GM12873 (cell line): Measurements from ENCODE around the gene SUPT3H.

Source experiments
- CTCF ChIP-seq: IDR thresholded peaks from 2 replicates; pipeline ENCODE4 v1.5.1; 2012; ENCODE audit warnings: low read depth, mild to moderate bottlenecking, moderate library complexity, low read length, control low read depth; ENCODE audit not compliant: insufficient read depth; ENCODE audit errors: missing control alignments

The SUPT3H gene

GRCh38 chr6:45206793-45207492 lies 170.8 kb downstream of the SUPT3H start:
- no peak for TF ChIP-seq CTCF

DNA sequence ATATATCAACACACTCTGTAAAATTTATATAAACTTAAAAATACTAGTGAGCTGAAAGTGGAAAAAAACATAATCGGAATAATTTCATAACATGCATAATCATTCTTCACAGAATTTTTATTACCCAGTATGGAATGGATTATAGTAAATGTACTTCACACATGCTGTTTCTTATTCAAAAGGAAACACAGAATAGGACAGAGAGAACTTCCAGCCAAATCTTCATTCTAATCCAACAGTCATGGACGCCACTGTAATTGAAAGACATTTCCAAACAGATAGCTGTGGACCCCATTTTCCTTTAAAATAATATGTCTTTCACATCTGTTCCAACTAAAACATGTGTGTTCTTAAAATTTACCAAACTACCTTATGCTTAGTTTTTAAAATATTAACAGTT lies 176.2 kb downstream of the SUPT3H start:
- TF ChIP-seq CTCF = no peak

- TF ChIP-seq CTCF = no peak
Observed at GRCh38 chr6:45200510-45200909, 177.2 kb downstream of the SUPT3H start.

DNA sequence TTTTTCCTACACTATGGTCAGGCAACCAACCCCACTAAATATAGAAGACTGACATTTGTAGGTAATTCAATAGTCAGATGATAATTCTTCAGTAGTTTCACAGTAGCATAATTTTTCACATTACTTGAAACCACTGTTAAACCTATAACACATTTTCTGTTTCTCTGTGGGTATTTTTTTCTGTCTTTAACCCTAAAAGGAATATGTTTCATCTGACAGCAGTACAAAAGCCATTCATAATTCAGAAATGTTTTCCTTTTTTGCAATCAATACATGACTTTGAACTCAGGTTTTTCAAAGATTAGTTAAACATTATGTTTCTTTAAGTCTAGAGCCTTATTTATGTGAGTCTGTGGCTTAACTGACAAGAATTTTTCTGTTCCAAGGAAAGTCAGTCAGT lies 178.2 kb downstream of the SUPT3H start:
- no peak for TF ChIP-seq CTCF

- TF ChIP-seq CTCF = no peak
Observed at GRCh38 chr6:45196121-45196520, 181.6 kb downstream of the SUPT3H start.

GRCh38 chr6:45195137-45195536 lies 182.6 kb downstream of the SUPT3H start:
- TF ChIP-seq CTCF = no peak

GRCh38 chr6:45192556-45192955 lies 185.2 kb downstream of the SUPT3H start:
- TF ChIP-seq CTCF = no peak
